Measurements from ENCODE around the gene LRRC72.
"Not testable (repeated sequence)": the region's sequence is repeated elsewhere in the genome, so short reads cannot be mapped to it uniquely, and the experiment has no call there.

Gene LRRC72

GRCh38 chr7:16529697-16530096, 3.1 kb downstream of the LRRC72 start:
- no peak for DNase-seq

DNA sequence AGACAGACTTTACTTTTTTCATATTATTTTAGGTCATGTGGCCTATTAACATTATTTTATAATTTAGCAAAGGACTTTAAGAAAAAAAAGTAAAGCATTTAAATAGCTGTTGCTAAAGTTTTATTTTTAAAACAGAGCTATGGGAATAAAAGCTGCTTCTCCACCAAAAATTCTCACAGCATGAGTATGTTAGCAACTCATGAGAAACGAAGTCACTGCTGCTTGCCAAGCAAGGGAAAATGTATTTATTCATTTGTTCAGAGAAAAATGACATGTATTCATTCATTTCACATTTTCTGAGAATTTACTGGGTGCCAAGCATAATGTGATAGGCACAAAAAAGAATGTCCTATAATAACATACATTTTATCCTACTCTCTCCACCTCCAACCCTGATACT, 5.1 kb downstream of the LRRC72 start:
- no peak for DNase-seq

DNA sequence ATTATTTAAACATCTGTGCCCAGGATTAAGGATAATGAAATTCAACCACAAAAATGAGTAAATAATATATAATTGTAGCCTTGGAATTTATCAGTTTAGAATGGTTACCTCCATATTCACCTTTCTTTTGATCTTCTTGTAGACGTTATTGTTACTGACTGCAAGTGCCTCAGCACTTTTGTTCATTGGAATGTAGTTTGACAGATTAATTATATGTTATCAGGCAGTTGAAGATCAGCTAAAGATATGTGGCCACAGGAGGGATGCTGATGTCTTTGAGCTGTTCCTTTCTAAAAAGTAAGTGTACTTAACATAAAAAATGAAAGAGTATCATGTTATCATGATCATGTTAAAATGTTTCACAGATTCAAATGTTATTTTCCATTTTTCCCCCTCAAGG, 5.6 kb downstream of the LRRC72 start:
- no peak for DNase-seq

- DNase-seq: no peak
Observed at GRCh38 chr7:16535500-16535899, 8.9 kb downstream of the LRRC72 start.

DNA sequence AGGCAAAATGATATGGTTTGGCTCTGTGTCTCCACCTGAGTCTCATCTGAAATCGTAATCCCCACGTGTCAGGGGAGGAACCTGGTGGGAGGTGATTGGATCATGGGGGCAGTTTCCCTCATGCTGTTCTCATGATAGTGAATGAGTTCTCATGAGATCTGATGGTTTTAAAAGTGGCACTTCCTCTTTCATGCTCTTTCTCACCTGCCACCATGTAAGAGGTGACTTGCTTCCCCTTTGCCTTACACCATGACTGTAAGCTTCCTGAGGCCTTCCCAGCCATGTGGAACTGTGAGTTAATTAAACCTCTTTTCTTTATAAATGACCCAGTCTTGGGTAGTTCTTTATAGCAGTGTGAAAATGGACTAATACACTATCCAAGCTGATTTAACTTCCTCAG, 13.9 kb downstream of the LRRC72 start:
- not testable (repeated sequence) for DNase-seq

- DNase-seq: no peak
Observed at GRCh38 chr7:16542401-16542800, 15.8 kb downstream of the LRRC72 start.

DNA sequence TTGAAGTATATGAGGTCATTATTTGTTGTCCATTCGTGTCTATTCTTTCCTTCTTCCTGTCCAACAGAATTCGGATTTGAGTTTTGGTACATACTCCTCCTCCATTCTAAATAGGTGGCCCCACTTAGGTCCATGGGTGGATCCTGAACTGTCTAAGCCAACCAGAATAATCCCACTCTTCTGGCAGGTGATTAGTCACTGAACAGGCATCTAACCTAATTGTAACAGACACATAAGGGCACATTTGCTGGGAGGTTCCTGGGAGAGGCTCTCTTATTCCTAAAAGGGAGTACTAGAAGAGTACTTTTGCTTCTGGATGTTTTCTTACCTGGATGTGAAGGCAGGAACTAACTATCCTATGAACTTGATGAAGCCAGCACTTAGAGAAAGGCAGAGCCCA, 16.8 kb downstream of the LRRC72 start:
- DNase-seq: no peak

- DNase-seq: no peak
Observed at GRCh38 chr7:16546921-16547505, 20.4 kb downstream of the LRRC72 start.

DNA sequence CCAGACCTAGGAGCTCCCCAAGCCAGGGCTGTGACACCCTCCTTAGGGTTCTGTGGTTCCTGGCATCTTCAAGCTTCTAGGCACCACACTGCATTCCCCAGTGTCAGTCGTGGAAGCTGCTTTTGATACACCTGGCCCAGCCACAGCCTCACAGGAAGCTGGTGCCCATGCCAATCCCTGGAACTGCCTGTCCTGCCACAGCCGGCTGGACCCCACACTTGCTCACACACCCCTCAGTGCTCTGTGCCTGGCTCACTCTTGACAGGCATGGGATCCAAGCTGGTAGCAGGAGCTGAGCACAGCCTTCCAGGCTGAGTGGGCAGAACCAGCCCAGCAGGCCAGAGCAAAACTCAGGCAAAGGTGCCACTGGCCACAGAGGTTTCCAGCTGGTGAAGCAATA, 21.8 kb downstream of the LRRC72 start:
- DNase-seq: no peak

DNA sequence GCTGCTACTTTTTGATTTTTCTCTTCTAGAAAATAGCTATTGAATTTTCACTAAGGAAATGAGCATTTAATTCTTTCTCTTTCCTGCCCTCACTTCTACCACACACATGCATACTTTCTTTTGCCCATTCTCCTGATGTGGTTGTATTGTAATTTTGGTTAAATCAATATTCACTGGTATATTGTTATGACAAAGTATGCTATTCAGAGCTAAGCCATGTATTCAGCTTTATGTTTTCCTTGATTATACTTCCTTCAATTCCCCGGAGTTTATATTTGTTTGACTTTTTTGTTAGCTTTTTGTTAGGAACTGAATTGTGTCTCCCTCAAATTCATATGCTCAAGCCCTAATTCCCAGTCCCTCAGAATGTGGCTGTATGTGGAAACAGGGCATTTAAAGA, 24.0 kb downstream of the LRRC72 start:
- no peak for DNase-seq

GRCh38 chr7:16554518-16555236, 28.1 kb downstream of the LRRC72 start:
- no peak for DNase-seq

- DNase-seq: no peak
Observed at GRCh38 chr7:16556359-16556758, 29.7 kb downstream of the LRRC72 start.

DNA sequence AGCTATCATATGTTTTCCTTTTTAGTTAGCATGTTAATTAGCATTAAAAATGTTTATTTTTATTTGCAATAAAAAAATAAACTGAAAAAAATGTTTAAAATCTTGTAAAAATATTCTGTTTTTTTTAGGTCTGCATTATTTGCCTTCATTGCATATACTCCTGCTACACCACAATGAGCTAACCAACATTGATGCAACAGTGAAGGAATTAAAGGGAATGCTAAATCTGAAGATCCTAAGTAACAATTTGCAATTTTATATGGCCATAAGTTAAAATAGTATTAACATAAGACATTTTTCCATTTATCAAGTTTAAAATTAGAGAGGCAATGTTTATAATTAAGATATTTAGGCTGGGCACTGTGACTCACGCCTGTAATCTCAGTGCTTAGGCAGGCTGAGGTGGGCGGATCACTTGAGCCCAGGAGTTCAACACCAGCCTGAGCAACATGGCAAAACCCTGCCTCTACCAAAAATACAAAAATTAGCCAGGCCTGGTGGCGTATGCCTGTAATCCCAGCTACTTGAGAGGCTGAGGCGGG, 32.2 kb downstream of the LRRC72 start:
- DNase-seq: no peak

DNA sequence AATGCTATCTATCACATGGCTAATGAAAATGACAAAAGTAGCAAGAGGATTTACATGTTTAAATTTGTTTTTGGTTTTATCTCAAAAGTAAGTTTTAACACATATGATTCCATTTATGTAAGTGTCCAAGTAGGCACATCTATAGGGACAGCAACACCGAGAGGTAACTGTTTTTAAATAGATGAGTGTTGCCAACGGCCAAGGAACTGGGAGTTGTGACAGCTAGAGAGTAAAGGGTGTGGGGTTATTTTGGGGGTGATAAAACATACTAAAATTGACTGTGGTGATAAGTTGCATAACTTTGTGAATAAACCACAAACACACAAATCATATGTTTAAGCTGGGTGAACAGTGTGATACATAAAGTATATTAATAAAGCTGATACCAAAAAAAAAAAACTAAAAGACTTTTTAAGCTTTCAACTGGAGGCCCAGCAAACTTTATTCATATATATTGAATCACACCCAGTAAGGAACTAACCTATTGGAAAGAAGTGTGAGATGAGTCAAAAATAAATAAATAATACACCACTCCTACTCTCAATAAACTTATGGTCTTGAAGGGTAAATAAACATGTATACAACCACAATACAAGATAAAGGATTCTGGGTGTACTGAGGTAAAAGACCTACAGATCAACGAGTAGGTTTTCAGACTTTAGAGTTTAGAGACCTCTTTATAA, 33.0 kb downstream of the LRRC72 start:
- DNase-seq: no peak

DNA sequence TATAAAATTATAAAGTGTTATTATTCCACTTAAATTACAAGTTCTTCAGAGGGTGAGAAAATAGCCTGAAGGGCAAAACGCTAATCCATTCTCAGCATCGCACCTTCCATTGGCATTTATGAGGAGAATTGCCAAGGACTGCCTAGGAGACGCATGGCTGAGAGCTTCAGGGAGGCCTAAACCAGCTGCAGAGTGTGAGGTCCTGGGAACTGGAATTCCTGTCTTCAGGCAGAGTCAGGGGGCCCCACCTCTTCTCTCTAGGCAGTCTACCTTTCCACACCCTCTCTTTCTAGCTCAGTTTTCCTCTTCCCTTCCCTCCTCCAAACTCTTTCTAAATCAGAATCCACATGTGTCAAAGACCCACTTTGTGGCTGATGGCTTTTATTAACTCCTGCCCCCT, 35.3 kb downstream of the LRRC72 start:
- no peak for DNase-seq

GRCh38 chr7:16562456-16563220, 36.0 kb downstream of the LRRC72 start:
- no peak for DNase-seq

- no peak for DNase-seq
Observed at GRCh38 chr7:16563281-16564022, 36.8 kb downstream of the LRRC72 start.

GRCh38 chr7:16564023-16564380, 37.4 kb downstream of the LRRC72 start:
- DNase-seq: no peak

- peak; percentile 46 for DNase-seq
Observed at GRCh38 chr7:16564909-16565426, 38.3 kb downstream of the LRRC72 start.

GRCh38 chr7:16571941-16572340, 45.3 kb downstream of the LRRC72 start:
- no peak for DNase-seq

DNA sequence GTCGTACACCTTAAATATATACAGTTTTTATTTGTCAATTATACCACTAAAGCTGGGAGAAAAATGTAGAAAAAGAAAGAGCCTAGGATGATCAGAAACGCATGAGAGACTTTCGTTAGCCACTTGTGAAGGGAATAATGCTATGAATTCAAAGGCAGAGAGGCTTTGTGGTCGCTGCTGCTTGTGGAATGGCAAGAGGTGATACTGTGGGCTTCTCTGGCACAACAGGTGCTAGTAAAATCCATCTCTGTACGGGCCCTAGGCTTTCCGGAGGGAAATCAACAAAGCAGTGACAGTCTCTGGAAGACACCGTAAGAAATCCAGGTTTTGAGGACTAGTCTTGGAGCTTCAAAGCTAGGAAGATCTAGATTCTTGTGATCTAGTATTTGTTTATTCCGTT, 52.6 kb downstream of the LRRC72 start:
- DNase-seq: no peak

DNA sequence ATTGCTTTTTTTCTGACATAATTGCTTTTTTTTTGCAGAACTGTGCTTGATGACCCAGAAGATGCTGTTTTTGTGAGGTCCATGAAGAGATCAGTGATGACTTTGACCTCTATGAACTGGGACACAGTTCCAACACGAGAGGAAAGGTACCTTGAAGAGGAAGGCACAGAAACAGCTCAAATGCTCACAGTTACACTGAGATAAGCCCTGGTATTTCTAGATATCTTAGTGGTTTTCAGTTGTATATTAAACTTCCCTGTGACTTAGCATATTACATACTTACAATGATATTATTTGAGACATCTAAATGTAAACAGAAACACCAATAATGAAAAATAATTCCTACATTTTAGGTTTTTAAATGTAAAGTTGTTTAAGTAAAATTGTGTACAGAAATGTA, 54.7 kb downstream of the LRRC72 start:
- no peak for DNase-seq

All from NCI-H446 treated with DMSO at 0.1 percent for 48 hours (cell line).